GM12874 (cell line): ENCODE data around the gene SCN4B.

Experiments
- TF ChIP-seq, protein P1 (sequence below): IDR thresholded peaks from 2 replicates; pipeline ENCODE4 v1.5.1; 2011; ENCODE audit warnings: low read depth, mild to moderate bottlenecking, control low read depth, low read length, moderate library complexity; ENCODE audit not compliant: insufficient read depth

Gene SCN4B

DNA sequence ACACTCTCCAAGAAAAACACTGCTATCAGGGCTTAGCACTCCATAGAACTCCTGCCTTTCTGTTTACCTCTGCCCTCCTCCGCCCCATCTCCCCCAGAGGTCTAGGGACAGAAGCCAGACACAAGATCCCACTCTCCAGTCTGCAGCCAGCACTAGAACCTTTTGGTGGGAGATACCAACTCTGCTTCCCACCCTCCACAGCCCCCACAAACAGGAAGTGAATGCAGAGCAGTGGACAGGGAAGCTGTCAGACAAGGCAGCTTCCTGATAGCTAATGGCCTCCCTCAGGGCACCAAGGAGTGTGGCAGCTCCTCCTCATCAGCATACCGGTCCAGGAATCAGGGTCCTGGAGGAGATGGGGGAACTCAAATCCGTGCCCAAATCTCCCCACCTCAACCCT is 5.1 kb downstream of the SCN4B start:
- TF ChIP-seq, protein P1, sequence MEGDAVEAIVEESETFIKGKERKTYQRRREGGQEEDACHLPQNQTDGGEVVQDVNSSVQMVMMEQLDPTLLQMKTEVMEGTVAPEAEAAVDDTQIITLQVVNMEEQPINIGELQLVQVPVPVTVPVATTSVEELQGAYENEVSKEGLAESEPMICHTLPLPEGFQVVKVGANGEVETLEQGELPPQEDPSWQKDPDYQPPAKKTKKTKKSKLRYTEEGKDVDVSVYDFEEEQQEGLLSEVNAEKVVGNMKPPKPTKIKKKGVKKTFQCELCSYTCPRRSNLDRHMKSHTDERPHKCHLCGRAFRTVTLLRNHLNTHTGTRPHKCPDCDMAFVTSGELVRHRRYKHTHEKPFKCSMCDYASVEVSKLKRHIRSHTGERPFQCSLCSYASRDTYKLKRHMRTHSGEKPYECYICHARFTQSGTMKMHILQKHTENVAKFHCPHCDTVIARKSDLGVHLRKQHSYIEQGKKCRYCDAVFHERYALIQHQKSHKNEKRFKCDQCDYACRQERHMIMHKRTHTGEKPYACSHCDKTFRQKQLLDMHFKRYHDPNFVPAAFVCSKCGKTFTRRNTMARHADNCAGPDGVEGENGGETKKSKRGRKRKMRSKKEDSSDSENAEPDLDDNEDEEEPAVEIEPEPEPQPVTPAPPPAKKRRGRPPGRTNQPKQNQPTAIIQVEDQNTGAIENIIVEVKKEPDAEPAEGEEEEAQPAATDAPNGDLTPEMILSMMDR = no peak

DNA sequence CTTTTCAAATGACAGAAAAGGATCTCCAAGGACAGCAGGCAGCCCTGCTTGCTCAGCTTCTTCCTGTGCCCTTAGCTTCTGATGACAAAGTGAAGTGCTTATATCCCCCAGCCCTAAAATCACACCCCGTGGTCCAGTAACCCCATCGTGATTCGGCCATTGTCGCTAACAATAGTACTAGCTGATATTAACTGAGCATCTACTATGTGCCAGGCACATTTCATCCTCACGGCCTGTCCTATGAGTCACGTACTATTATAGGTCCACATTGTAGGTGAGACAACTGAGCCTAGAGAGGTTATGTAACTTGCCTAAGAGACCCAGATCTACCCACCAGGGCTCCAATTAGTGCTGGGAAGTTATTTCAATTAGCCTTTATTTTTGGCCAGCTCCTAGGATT is 6.1 kb downstream of the SCN4B start:
- TF ChIP-seq, protein P1 = no peak

DNA sequence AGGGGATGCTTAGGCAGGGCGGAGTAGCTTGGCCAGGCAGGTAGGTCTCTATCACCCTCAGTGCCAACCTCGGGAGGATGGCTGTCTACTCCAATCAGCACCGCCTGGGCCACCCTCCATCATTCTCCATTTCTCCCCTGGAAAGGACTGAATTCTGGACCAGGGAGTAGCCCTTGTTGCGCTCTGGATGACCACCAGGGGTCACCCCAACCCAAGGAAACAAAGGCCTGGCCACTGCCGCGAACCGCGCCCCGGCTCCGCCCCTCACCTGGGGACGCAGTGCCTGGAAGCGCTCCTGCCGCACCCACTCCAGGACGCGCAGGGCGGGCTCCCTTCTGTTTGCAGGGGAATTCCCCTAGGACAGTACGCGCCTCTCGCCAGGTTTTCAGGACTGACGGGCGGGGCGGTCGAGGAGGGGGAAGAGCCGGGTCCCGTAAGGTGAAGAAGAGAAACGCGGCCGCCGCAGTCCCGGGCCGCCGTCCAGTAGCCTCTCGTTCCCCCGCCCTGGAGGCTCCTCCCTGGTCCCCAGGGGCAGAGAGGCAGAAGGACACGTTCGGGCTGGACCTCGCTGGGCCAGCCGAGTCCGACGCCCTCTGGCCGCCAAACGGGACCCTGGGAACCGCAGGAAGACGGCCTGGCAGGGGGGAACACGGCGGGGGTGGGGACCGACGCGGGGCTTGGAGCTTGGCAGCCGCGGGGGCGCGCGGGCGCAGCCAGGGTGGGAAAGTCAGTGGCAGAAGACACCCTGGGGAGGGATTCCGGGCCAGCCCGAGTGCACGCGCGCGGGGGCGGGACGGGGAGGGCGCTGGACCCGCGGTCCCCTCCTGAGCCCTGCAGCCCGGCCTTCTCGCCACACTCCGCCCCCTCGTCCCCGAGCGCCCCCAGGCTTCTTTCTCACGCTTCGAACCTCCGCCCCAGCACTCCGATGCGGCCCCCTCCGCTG is 7.1 kb downstream of the SCN4B start:
- TF ChIP-seq, protein P1 = peak; percentile 90

DNA sequence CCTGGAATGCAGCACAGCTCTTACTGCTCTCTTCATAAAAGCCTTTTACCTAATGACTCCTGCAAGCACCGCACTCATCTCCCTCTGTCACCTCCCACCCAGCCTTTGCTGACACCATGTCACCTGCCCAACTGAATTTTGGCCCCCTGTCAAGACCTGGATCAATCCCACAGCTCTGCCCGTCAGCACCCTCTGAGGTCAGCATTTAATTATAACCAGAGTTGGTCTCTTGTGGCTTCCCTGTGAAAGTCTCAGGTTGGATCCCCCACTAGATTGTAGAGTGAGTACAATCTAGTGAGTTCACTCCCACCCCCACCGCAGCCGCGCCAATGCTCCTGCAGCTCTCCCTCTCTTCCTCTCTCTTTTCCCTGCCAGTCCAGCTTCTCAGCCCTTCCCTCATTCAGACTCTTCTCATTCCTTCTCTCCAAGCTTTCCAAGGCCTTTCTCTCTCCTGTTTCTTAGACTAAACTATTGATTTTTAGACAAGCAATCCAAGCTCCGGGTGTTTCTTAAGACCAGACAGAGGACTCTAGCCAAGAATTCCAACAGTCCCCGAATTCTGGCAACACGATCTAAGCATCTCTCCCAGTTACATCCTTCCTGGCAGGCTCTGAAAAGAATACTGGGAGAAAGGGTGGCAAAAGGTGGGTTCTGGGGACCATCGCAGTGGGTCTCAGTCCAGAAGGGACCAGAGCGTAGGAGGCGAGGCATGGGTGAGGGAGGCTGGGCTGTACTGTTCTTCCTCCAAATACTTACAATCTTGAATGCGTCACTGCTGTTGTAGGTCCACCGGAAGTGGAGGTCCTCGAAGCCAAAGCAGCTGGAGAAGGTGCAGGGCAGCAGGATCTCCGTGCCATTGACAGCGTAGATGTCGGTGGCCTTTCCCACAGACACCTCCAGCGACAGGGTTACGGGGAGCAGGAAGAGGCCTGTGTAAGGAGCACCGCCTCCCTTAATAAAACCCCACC is 8.0 kb downstream of the SCN4B start:
- TF ChIP-seq, protein P1 = no peak

DNA sequence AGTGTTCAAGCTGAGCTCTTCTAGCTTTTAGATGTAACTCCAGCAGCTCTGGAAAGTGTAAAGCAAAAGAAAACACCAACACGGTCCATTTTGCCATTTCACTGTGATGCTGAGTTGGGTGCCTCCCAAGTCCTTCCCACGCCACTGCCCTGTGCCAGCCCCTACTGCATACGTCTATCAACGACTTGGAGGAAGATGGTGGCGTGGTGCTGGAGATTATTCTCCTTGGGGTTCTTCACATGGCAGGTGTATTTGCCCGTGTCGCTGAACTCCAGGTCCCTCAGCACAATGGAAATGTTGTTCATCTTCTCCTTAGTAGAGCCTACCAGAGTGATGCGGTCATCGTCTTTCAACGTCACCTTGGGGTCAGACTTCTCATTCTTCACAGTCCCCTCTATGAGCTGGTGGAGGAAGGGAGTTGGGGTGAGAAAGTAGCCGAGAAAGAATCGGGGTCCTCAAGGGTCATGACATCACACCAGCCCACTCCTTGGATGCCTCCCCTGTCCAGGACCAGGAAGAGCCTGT is 8.9 kb downstream of the SCN4B start:
- TF ChIP-seq, protein P1 = no peak

DNA sequence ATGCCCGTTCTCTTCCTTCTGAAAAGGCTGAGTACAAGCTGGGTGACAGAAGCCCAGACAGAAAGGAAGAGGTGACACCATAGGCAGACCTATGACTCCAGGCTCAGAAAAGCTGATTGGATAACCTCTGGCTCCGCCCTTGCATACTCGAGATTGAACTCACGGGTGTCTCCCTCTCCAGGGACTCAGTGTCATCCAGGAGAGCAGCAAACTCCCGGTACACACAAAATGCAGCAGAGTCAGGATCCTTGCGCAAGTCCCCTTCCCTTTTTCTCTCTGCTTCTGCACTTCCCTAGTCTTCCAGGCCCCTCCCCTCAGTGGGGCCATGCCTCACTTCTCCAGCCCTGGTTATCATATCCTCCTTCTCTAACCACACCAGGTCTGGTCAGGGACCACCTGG is 9.8 kb downstream of the SCN4B start:
- TF ChIP-seq, protein P1 = no peak

DNA sequence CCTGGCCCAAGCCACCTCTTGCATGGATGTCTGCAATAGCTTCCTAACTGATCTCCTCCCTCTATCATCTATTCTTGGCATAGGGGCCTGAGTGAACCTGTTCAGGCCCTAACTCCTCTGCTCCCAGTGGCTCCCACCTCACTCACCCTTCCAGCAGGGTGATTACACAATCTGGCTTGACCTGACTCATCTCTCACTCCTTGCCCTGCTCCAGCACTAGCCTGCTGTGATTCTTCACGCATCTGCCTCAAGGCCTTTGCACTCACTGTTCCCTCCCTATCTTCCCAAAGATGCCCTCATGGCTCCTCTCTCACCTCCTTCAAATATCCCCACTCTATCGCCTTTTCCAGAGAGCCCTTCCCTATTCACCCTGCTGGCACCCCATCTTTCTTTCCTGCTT is 10.5 kb downstream of the SCN4B start:
- TF ChIP-seq, protein P1 = no peak
